WTC11 (cell line): ENCODE measurements around the gene ZBTB8B.

ENCODE experiments used
- CBFB ChIP-seq: sonication (generic); formaldehyde crosslinking; IDR thresholded peaks from 2 replicates; pipeline ENCODE4 v1.8.1; 2022; ENCODE audit warnings: mild to moderate bottlenecking, low read depth, missing genetic modification reagents
- CTCF ChIP-seq: fragments of 200-600 bp; IDR thresholded peaks from 2 replicates; pipeline ENCODE4 v1.8.0; 2022; ENCODE audit warnings: antibody characterized with exemption
- FOXJ3 ChIP-seq: sonication (generic); formaldehyde crosslinking; IDR thresholded peaks from 2 replicates; pipeline ENCODE4 v1.9.0; 2021; ENCODE audit warnings: missing genetic modification reagents, mild to moderate bottlenecking, borderline replicate concordance

- TF ChIP-seq CBFB, result no peak
- no peak for TF ChIP-seq FOXJ3
- TF ChIP-seq CTCF, result no peak
These were observed 619 bp upstream of the ZBTB8B start for GRCh38 chr1:32464191-32464715.
